Upper lobe of left lung (tissue), 4 donors: ENCODE results near the gene MYMK.

Experiments used
- CTCF ChIP-seq, 6 experiments: fragments of 450-650 bp in 4 of 6; fragments of 200-600 bp in 2 of 6; sonication (generic) in 2 of 6; IDR thresholded peaks; one replicate each; pipeline ENCODE4 v1.5.1; 2016 to 2019; ENCODE audit warnings: antibody characterized with exemption in 6 of 6
- POLR2A ChIP-seq, 4 donors: fragments of 450-650 bp; IDR thresholded peaks; one replicate each; pipeline ENCODE4 v1.5.1; 2016 to 2017; ENCODE audit warnings: antibody characterized with exemption in 4 of 4, mild to moderate bottlenecking in 2 of 4
- POLR2AphosphoS5 ChIP-seq, 2 donors: sonication (generic); formaldehyde crosslinking; IDR thresholded peaks; one replicate each; pipeline ENCODE4 v1.5.1; 2017; ENCODE audit warnings: antibody characterized with exemption in 2 of 2

- TF ChIP-seq POLR2A (IDR thresholded peaks at IDR 0.05), result no peak
- TF ChIP-seq POLR2AphosphoS5 (IDR thresholded peaks at IDR 0.05), result no peak
- no peak for TF ChIP-seq CTCF (IDR thresholded peaks at IDR 0.05)
These were observed 10.1 kb downstream of the MYMK start for GRCh38 chr9:133514460-133515239.
